ENCODE results near the gene SHLD2.
"Not testable (repeated sequence)": the region's sequence is repeated elsewhere in the genome, so short reads cannot be mapped to it uniquely, and the experiment has no call there.

Gene SHLD2

GRCh38 chr10:87093632-87094372 is 1.2 kb upstream of the SHLD2 start:
- Histone ChIP-seq H3K4me3 (ENCODE audit: low read length, poor library complexity, severe bottlenecking) (peak overlapping the region; percentile 85), H3F3A (ENCODE audit: low read depth) (no peaks in the 10 kb centered on the region), H3K9ac (ENCODE audit: low read depth, low read length, poor library complexity, severe bottlenecking) (peak overlapping the region; percentile 62), H3K4me1 (ENCODE audit: insufficient read depth, low read length, poor library complexity, severe bottlenecking) (peaks cover 50% of the 10 kb centered on the region), H3K79me2 (ENCODE audit: insufficient read depth, low read length) (peaks cover 70% of the 10 kb centered on the region), H4K20me1 (ENCODE audit: insufficient read depth, low read length, poor library complexity, severe bottlenecking) (peaks cover 50% of the 10 kb centered on the region), H3K9me3 (ENCODE audit: insufficient read depth, low read depth, low read length) (no peaks in the 10 kb centered on the region), H2AFZ (ENCODE audit: low read length) (peak overlapping the region; percentile 73), H3K27me3 (ENCODE audit: insufficient read depth, low read length, poor library complexity, severe bottlenecking) (no peaks in the 10 kb centered on the region), H3K4me2 (ENCODE audit: low read depth, low read length, poor library complexity, severe bottlenecking) (peak overlapping the region; percentile 78), H3K36me3 (ENCODE audit: insufficient read depth, low read length) (no peaks in the 10 kb centered on the region), H3K9me2 (replicated peaks; ENCODE audit: low read depth, low read length) (no peaks in the 10 kb centered on the region)
- TF ChIP-seq EZH2phosphoT487 (IDR thresholded peaks at IDR 0.05; ENCODE audit: borderline replicate concordance): no peak
- TF ChIP-seq CTCF (conservative IDR thresholded peaks at IDR 0.05; ENCODE audit: low read length): no peak

GRCh38 chr10:87095236-87095945 is 385 bp downstream of the SHLD2 start:
- H3K4me2 ChIP-seq (ENCODE audit: low read depth, low read length, poor library complexity, severe bottlenecking): peak overlapping the region; percentile 64
- no peaks in the 10 kb centered on the region for H3F3A ChIP-seq (ENCODE audit: low read depth)
- peaks cover 34% of the 10 kb centered on the region for H3K4me1 ChIP-seq (ENCODE audit: insufficient read depth, low read length, poor library complexity, severe bottlenecking)
- no peaks in the 10 kb centered on the region; the same call in 1 of the 2 replicates for H3K36me3 ChIP-seq (ENCODE audit: insufficient read depth, low read length)
- no peaks in the 10 kb centered on the region for H3K27me3 ChIP-seq (ENCODE audit: insufficient read depth, low read length, poor library complexity, severe bottlenecking)
- peaks cover 54% of the 10 kb centered on the region for H3K79me2 ChIP-seq (ENCODE audit: insufficient read depth, low read length)
- H3K9ac ChIP-seq (ENCODE audit: low read depth, low read length, poor library complexity, severe bottlenecking): peak overlapping the region; percentile 77
- H3K9me3 ChIP-seq (ENCODE audit: insufficient read depth, low read depth, low read length): no peaks in the 10 kb centered on the region
- peaks cover 35% of the 10 kb centered on the region for H4K20me1 ChIP-seq (ENCODE audit: insufficient read depth, low read length, poor library complexity, severe bottlenecking)
- H3K9me2 ChIP-seq (replicated peaks; ENCODE audit: low read depth, low read length): no peaks in the 10 kb centered on the region
- H3K4me3 ChIP-seq (ENCODE audit: low read length, poor library complexity, severe bottlenecking): peak overlapping the region; percentile 85
- TF ChIP-seq EZH2phosphoT487 (IDR thresholded peaks at IDR 0.05; ENCODE audit: borderline replicate concordance): no peak
- no peak for TF ChIP-seq CTCF (conservative IDR thresholded peaks at IDR 0.05; ENCODE audit: low read length)
- H2AFZ ChIP-seq (ENCODE audit: low read length): peak overlapping the region; percentile 95

GRCh38 chr10:87101996-87102395 is 7.0 kb downstream of the SHLD2 start:
- Histone ChIP-seq H4K20me1 (ENCODE audit: insufficient read depth, low read length, poor library complexity, severe bottlenecking) (no peaks in the 10 kb centered on the region), H3K9me3 (ENCODE audit: insufficient read depth, low read depth, low read length) (no peaks in the 10 kb centered on the region), H3K4me1 (ENCODE audit: insufficient read depth, low read length, poor library complexity, severe bottlenecking) (peaks cover under 1% of the 10 kb centered on the region), H3K9me2 (replicated peaks; ENCODE audit: low read depth, low read length) (no peaks in the 10 kb centered on the region), H2AFZ (ENCODE audit: low read length) (no peak overlapping the region), H3K36me3 (ENCODE audit: insufficient read depth, low read length) (peaks cover 10% of the 10 kb centered on the region), H3K27me3 (ENCODE audit: insufficient read depth, low read length, poor library complexity, severe bottlenecking) (no peaks in the 10 kb centered on the region), H3K79me2 (ENCODE audit: insufficient read depth, low read length) (0 out of 2 replicates have a peak, but pooled peaks cover 5% of the 10 kb centered on the region), H3K9ac (ENCODE audit: low read depth, low read length, poor library complexity, severe bottlenecking) (no peak overlapping the region), H3K4me2 (ENCODE audit: low read depth, low read length, poor library complexity, severe bottlenecking) (no peak overlapping the region), H3K4me3 (ENCODE audit: low read length, poor library complexity, severe bottlenecking) (no peak overlapping the region), H3F3A (ENCODE audit: low read depth) (no peaks in the 10 kb centered on the region)
- TF ChIP-seq EZH2phosphoT487 (IDR thresholded peaks at IDR 0.05; ENCODE audit: borderline replicate concordance) (no peak), CTCF (conservative IDR thresholded peaks at IDR 0.05; ENCODE audit: low read length) (no peak)

- not testable (repeated sequence) for H3K4me2 ChIP-seq (ENCODE audit: low read depth, low read length, poor library complexity, severe bottlenecking); H3K4me3 ChIP-seq (ENCODE audit: low read length, poor library complexity, severe bottlenecking); H3K27me3 ChIP-seq (ENCODE audit: insufficient read depth, low read length, poor library complexity, severe bottlenecking); H3F3A ChIP-seq (ENCODE audit: low read depth); H3K79me2 ChIP-seq (ENCODE audit: insufficient read depth, low read length); H2AFZ ChIP-seq (ENCODE audit: low read length); H4K20me1 ChIP-seq (ENCODE audit: insufficient read depth, low read length, poor library complexity, severe bottlenecking); H3K9ac ChIP-seq (ENCODE audit: low read depth, low read length, poor library complexity, severe bottlenecking); H3K36me3 ChIP-seq (ENCODE audit: insufficient read depth, low read length); H3K9me3 ChIP-seq (ENCODE audit: insufficient read depth, low read depth, low read length); H3K9me2 ChIP-seq (replicated peaks; ENCODE audit: low read depth, low read length); H3K4me1 ChIP-seq (ENCODE audit: insufficient read depth, low read length, poor library complexity, severe bottlenecking)
These were observed 9.7 kb downstream of the SHLD2 start for GRCh38 chr10:87104727-87105126.
